Activated CD8-positive, alpha-beta memory T cell treated with anti-CD3 and anti-CD28 coated beads for 24 hours (primary cell): ENCODE results near the gene GTF2H1.
"Not testable (repeated sequence)": the region's sequence is repeated elsewhere in the genome, so short reads cannot be mapped to it uniquely, and the experiment has no call there.

Experiments used
- DNase-seq: peaks from one replicate; pipeline ENCODE4 v3.0.0-alpha.2; 2020

GTF2H1 gene

DNA sequence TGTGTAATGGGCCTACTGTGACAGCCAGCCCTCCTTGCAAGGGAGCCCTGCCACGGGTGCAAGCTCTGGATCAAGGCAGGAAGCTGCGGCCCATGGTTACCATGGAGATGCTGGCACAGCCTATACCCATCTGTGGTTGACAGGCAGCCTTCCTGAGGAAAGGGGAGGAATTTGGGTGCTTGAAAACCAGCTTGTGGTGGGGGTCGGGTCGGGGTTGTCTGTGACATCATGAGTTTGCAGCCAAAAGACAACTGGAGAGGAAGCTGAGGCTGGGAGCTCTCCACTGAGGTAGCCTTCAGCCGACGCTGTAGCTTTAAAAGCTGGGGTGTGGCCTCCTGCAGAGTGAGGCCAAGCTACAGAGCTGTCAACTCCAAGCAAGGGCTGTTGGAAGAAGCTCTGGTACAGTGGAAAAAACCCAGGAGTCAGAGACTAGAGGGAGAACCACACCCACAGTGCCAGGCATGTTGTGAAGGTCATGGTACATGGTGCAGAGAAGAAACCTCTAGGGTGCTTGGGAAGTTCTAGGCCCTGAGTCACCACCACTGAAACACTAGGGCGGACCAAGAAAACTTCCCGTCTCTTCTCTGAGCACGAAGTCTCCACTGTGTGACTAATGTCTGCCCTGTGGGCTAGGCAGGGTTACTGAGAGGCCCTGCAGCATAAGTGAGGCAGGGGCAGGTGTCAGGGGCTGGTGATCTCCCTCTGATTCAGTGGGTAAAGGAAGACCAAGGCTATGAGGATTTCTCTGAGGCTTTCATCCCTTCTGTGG lies 61.2 kb downstream of the GTF2H1 start:
- peak; percentile 75 for DNase-seq

DNA sequence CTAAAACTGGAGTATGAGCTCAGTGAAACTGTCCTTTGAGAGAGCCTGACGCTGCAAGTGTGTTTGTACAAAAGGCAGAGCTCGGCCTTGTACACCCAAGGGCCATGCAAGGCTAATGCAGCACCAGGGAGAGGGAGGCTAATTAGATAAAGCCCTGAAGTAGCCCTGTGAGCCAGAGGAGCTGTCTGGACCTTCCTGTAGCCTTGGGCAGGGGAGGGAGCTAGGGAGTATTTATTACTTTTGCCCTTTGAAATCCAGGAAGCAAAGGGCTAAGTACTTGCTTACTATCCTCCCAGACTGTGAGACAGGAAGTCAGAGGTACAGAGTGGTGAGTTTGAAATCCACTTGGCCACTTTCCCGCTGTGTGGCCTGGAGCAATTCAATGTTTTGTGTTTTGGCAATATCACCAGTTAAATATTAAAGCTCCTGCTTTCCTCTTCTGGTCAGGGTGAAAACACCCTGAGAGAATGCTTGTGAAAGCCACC lies 61.8 kb downstream of the GTF2H1 start:
- peak; percentile 66 for DNase-seq

DNA sequence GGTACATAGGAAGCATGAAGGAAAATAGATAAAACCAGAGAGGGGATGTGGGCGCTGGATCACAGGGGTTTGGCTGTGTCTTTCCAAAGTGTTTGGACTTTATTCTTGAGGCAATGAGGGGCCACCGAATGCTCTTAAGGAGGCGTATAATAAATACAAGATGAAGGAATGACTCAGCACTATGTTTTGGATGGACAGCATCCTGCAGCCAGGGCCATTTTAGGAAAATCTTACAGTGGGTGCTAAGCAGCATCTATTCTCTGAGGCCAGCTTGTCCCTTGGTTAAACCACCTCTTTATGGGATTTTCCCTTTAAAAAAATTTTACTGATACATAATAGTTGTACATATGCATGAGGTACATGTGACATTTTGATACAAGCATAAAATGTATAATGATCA lies 67.7 kb downstream of the GTF2H1 start:
- DNase-seq, result no peak

DNA sequence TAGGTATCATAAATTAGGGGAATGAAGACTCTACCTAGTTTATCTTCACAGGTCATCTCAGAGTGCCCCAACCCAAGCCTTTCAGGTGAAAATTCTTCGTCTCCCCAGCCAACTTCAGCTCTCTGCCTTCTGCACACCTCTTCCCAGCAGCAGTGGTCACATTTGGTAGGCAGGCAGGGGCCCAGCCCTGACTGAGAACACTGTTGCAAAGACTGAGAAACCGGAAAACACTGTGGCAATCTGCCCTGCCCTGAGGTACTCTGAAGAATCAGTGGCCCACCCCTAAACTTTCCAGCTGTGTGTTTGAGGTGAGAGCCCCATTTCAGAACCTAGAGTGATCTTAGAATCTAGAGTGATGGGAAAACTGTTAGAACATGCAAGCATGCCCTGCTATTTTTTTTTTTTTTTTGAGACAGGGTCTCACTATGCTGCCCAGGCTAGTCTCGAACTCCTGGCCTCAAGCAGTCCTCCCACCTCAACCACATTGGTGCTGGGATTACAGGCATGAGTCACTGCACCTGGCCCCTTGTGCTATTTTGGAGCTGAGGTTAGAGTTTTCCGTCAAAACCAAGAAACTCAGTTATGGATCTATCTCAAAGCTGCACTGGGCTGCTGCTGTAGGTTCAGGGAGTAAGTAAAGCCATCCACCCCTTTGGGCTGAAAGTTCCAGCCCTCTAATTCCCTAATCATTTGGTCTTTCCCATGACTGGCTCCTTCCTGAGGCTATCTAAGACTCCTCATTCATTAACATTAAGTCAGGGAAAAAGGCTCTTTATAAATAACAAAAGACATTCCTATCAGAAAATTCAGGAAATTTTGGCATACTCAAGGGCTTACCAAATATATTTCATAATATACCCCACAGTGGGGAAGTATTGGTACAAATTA lies 70.3 kb downstream of the GTF2H1 start:
- no peak for DNase-seq

DNA sequence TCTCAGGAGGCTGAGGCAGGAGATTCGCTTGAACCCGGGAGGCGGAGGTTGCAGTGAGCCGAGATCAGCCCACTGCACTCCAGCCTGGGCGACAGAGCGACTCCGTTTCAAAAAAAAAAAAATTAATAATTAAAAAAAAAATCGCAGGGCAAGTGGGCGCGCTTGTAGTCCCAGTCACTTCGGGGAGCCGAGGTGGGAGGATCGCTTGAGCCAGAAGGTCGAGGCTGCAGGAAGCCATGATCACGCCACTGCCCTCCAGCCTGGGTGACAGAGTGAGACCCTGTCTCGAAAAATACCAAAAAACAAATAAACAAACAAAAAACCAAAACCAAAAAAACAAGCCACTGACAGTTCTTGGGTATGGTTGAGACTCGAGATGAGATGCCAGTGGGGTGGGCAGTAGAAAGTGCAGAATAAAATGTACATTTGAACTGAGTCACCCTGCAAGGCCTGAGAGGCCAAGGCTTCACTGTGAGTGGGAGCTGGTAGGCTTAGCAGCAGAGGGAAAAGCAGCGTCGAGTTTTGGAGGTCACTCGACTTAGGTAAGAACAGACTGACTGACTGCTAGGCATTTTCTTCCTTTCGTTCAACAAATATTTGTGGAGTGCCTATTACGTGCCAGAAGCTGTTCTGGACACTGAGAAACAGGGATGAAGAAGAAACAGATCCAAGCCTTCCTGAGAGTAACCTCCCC lies 71.4 kb downstream of the GTF2H1 start:
- DNase-seq, result no peak

DNA sequence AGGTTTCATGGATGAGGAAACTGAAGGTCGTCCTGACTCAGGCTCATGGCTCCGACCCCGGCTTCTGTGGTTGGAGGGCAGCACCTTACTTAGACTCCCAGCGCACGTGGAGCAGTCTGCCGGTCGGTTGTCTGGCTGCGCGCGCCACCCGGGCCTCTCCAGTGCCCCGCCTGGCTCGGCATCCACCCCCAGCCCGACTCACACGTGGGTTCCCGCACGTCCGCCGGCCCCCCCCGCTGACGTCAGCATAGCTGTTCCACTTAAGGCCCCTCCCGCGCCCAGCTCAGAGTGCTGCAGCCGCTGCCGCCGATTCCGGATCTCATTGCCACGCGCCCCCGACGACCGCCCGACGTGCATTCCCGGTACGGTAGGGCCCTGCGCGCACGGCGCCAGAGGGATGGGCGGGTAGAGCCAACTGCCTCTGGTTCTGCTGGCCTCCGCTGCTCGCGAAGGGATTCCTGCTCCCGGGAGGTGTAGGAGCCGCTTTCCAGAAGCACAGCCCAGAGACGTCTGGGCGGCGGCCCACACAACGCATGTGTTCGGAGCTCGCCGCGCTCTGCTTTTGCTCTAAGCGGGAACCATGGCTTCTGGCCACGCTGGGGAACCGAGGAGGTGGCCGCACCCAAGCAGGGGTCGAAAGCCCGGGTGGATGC lies 72.0 kb downstream of the GTF2H1 start, which contains the start of gene LDHA:
Gene LDHA (plus strand): TSS at position 289 of the 653 bp plus-strand sequence. CDS start 2,280 bp downstream, outside the sequence.
- peak; percentile 99 for DNase-seq

DNA sequence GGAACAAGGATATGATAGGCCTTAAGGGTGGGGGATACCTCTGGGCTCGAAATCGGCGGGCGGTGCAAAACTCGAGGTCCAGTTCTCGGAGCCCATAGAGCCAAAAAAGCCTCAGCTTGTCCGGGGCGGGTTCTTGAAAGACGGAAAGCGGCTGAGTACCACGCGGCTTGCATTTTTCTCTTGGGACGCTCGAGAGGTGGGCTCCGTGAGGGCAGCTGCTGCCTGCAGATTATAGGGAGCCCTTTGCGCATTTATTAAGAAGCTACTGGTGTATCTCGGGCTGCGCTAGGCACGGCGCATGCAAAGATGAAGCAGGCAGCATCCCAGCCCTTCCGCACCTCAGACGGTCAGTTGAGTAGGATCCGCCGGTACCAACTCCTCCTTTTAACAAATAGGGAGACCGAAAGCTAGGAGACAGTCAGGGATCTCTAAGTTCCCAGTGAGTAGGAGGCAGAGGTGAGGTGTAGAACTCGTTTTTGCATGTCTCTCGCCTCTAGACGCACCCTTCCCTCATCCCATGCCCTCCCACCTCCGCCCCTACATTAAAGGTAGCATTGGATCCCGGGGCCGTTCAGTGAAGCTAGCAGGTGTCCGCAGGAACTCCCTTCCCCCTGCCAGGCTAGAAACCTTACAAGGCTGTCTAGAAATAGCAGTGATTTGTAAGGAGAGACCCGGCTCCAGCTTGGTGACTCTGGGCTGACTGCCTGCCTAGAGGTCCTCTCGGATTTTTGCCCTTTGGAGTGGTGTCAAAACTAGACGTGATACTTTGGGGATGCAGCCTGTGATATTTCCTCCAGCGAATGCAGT lies 72.8 kb downstream of the GTF2H1 start:
- peak; percentile 78 for DNase-seq

DNA sequence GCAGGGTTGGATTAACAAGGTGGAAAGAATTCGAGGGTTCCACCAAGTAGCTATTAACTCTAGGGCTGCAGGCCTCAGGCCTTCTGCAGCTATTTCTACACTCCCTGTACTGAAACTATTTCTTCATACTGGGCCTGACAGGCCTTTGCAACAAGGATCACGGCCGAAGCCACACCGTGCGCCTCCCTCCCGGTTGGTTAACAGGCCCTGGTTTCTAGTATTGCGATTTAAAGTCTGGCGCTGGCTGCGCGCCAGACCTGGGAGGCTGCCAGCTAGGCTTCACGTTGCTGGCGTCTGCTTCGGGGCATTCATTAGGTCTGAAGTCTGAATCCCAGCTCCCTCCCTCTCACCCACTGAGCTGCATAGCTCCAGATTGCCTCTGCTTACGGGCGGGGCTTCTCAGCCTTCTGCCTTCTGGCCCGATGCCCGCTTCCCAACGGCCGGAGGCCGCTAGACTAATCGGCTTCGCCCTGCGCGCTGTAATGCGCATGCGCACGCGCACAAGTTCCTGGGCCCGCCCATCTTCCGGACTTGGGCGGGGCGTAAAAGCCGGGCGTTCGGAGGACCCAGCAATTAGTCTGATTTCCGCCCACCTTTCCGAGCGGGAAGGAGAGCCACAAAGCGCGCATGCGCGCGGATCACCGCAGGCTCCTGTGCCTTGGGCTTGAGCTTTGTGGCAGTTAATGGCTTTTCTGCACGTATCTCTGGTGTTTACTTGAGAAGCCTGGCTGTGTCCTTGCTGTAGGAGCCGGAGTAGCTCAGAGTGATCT lies 73.6 kb downstream of the GTF2H1 start:
- peak; percentile 98 for DNase-seq

DNA sequence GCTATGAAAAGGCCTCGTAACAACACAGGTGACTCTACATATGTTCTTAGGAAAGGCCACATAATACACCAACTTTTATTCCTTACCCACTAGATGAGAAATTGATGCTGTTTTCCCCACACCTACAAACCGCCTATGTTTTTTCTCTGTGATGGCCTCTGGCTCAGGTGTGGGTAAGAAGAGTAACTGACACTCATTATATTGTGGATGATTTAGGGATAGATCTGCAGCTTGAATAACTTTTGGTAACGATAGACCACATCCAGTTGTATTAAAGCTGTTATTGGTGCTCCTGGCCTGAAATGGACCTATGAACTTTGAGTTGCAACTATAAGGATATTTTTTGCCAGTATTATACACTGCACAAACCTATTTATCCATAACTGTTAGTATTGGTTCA lies 75.6 kb downstream of the GTF2H1 start:
- no peak for DNase-seq

DNA sequence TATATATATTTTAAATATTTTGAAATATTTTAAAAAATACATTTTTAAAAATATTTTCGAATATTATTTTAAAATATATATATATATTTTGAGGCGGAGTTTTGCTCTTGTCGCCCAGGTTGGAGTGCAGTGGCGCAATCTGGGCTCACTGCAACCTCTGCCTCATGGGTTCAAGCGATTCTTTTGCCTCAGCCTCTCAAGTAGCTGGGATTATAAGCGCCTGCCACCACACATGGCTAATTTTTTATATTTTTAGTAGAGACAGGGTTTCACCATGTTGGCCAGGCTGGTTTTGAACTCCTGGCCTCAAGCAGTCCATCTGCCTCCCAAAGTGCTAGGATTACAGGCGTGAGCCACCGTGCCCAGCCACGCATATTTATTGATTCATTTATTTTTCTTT lies 78.7 kb downstream of the GTF2H1 start:
- DNase-seq, result not testable (repeated sequence)

DNA sequence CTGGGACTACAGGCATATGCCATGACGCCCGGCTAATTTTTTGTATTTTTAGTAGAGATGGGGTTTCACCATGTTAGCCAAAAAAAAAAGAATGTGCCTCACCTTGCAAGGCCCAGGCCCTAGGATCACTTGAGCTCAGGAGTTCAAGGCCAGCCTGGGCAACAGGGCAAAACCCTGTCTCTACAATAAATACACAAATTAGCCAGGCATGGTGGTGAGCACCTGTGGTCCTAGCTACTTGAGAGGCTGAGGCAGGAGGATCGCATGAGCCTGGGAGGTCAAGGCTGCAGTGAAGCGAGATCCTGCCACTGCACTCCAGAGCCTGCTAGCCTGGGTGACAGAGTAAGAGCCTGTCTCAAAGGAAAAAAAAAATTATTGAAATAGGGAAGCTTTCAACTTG lies 81.7 kb downstream of the GTF2H1 start:
- peak; percentile 48 for DNase-seq

DNA sequence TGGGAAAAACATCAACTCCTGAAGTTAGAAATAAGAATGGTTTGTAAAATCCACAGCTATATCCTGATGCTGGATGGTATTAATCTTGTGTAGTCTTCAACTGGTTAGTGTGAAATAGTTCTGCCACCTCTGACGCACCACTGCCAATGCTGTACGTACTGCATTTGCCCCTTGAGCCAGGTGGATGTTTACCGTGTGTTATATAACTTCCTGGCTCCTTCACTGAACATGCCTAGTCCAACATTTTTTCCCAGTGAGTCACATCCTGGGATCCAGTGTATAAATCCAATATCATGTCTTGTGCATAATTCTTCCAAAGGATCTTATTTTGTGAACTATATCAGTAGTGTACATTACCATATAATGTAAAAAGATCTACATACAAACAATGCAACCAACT lies 85.0 kb downstream of the GTF2H1 start:
- DNase-seq, result peak; percentile 13

DNA sequence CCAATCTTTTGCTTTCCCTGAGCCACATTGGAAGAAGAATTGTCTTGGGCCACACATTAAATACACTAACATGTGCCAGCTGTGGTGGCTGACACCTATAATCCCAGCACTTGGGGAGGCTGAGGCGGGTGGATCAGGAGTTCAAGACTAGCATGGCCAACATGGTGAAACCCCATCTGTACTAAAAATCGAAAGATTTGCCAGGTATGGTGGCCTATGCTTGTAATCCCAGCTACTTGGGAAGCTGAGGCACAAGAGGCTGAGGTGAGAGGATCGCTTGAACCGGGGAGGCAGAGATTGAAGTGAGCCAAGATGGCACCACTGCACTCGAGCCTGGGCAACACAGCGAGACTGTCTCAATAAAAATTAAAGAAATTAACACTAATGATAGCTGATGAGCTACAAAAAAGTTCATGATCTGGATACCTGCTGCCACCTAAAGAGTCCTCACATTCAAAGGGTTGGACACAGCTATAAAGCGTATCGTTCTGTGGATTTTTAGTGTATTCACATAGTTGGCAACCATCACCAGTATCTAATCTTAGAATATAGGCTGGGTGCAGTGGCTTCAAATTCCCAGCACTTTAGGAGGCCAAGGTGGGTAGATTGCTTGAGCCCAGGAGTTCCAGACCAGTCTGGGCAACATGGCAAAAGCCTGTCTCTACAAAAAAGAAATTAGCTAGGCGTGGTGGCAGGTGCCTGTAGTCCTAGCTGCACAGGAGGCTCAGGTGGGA lies 86.4 kb downstream of the GTF2H1 start:
- DNase-seq, result no peak

DNA sequence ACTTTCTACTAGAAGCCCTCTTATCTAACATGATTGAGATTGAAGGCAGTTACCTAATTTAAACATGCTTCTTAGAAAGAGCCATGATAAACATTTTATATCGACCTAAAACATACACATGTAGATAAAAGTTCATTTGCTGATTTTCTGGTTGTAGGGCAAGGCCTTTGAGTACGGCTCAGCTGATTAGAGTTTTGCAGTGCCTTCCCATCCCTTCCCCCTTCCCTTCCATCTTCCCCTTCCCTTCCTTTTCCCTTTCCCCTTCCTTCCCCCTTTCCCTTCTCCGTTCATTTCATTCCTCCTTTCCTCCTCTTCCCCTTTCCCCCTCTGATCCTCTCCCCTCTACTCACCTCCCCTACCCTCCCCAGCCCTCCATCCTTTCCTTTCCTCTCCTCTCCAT lies 94.1 kb downstream of the GTF2H1 start:
- no peak for DNase-seq
